ENCODE data around the gene CLN5. TPM values are rescaled to one million over a fixed set of nuclear protein-coding genes. Genes with fewer than 3 reads are reported as not detected.
"Not testable (repeated sequence)": the region's sequence is repeated elsewhere in the genome, so short reads cannot be mapped to it uniquely, and the experiment has no call there.

CLN5 gene
- total RNA-seq, result 10 to 100 TPM; 15.5 to 15.8 TPM

GRCh38 chr13:76991796-76992547 is at the start of gene CLN5:
CLN5 (plus strand) TSS chr13:76992081; CDS start chr13:76992099, 18 bp downstream.
- peaks cover 35% of the 10 kb centered on the region for H3K4me1 Mint-ChIP-seq
- peak within 1 kb of the TSS; percentile 95 for H3K4me3 Mint-ChIP-seq
- POLR2A ChIA-PET, result interaction anchor here (0.7 kb wide), 1 partner anchor 537 kb away, joined by 3 read pairs; no protein-coding TSS in a partner anchor
- CTCF ChIA-PET, result interaction anchor here (1.0 to 5.2 kb wide), 5 partner anchors 10 to 107 kb away, joined by 3 to 31 read pairs (median 3); partner anchors contain the start of gene FBXL3
- H3K36me3 Mint-ChIP-seq (ENCODE audit: low read depth), result peaks cover 25% of the 10 kb centered on the region
- peaks cover 4% of the 10 kb centered on the region for H3K27me3 Mint-ChIP-seq
- peak; percentile 95 for DNase-seq
- H3K27ac Mint-ChIP-seq, result peak within 1 kb of the TSS; percentile 100
- no peaks in the 10 kb centered on the region for H3K9me3 Mint-ChIP-seq

DNA sequence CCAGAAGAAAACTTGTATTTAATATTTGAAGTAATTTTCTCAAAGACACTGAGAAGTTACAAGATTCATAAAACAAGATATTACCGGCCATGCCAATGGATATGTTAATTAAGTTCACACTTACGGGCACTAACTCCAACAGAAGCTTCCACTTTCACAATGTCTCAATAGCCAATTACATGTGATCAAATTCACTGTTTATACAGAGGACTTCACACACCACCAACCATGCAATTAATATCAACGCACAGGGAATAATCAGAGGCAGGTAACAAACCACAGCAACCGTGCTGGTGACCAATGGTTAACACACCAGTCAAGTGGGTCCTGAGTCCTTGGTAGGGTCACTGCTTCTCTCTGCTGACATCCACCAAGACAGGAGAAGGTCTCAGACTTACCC is 49.5 kb upstream of the CLN5 start:
- no peaks in the 10 kb centered on the region for H3K9me3 Mint-ChIP-seq
- CTCF ChIA-PET, result no interaction called here
- DNase-seq, result no peak
- no peak overlapping the region for H3K4me3 Mint-ChIP-seq
- no peaks in the 10 kb centered on the region for H3K4me1 Mint-ChIP-seq
- H3K27ac Mint-ChIP-seq, result no peak overlapping the region
- POLR2A ChIA-PET, result no interaction called here
- no peaks in the 10 kb centered on the region for H3K36me3 Mint-ChIP-seq (ENCODE audit: low read depth)
- peaks cover 3% of the 10 kb centered on the region for H3K27me3 Mint-ChIP-seq

DNA sequence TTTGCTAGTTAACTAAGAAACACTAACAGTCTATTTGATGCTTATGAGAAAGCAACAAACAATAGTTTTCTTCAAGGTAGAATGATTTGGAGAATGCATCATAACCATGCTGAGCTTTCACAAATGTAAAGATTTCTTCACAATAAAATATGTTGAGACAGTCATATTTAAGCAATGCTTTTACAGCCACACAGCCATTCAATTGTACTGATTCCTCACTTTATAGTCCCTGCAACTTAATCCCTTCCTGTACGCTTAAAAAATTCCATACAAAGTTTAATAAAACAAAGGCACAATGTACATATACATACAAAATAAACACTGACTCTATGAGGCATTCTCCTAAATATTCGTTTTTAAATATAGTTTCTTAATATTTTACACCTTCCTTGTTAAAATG is 48.2 kb upstream of the CLN5 start:
- ChIA-PET CTCF (no interaction called here), POLR2A (no interaction called here)
- no peak for DNase-seq
- Mint-ChIP-seq H3K27ac (no peak overlapping the region), H3K9me3 (no peaks in the 10 kb centered on the region), H3K27me3 (peaks cover 2% of the 10 kb centered on the region), H3K36me3 (ENCODE audit: low read depth) (no peaks in the 10 kb centered on the region), H3K4me3 (no peak overlapping the region), H3K4me1 (no peaks in the 10 kb centered on the region)

DNA sequence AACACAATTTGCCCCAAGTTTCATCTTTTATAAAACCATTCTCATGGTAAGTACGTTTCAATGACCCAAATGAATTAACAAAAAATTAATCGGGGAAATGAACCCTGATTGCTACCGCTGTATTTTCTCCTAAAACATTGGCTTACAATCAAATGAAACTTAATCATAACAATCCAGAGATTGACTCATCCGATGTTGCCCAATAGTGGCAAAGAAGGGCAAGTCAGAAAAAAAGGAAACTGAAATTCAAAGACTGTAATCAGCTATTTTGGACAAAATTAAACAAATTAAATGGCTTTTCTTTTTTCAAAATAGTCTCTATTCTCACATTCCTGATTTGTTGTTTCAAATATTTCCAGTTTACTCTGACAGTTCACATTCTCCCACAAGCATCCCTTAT is 47.4 kb upstream of the CLN5 start:
- no peaks in the 10 kb centered on the region for H3K27me3 Mint-ChIP-seq
- ChIA-PET CTCF (no interaction called here), POLR2A (no interaction called here)
- no peaks in the 10 kb centered on the region for H3K9me3 Mint-ChIP-seq
- H3K4me1 Mint-ChIP-seq, result no peaks in the 10 kb centered on the region
- no peak overlapping the region for H3K27ac Mint-ChIP-seq
- no peaks in the 10 kb centered on the region for H3K36me3 Mint-ChIP-seq (ENCODE audit: low read depth)
- H3K4me3 Mint-ChIP-seq, result no peak overlapping the region
- DNase-seq, result no peak

- no peaks in the 10 kb centered on the region for H3K36me3 Mint-ChIP-seq (ENCODE audit: low read depth)
- H3K4me1 Mint-ChIP-seq, result no peaks in the 10 kb centered on the region
- CTCF ChIA-PET, result interaction anchor here (0.9 kb wide), 1 partner anchor 9 kb away, joined by 4 read pairs; no protein-coding TSS in a partner anchor
- peaks cover 7% of the 10 kb centered on the region for H3K27me3 Mint-ChIP-seq
- H3K4me3 Mint-ChIP-seq, result no peak within 1 kb of the TSS
- no peaks in the 10 kb centered on the region for H3K9me3 Mint-ChIP-seq
- POLR2A ChIA-PET, result no interaction called here
- H3K27ac Mint-ChIP-seq, result no peak within 1 kb of the TSS
- DNase-seq, result no peak
Observed at GRCh38 chr13:76948149-76948548, 43.7 kb upstream of the CLN5 start, which contains the start of gene ACOD1. ACOD1 (plus strand) TSS chr13:76948511; CDS start chr13:76948559, 48 bp downstream.

DNA sequence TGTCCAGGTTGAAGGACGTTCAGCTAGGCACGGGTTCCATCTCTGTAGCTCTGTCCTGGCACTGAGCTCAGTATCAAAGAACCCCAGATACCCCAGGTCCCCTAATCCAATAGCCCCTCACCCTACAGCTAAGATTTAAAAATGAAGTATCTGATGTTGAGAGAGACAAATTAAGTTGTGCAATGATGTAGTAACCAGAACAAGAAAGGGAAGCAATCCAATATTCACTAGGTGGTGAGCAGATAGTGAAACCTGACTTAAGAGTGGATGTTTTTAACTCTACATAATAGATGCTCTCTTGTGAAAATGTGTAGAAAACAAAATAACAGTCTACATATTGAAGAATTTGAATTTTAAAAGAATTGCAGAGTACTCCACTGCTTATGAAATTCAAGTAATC is 41.8 kb upstream of the CLN5 start:
- H3K9me3 Mint-ChIP-seq, result no peaks in the 10 kb centered on the region
- ChIA-PET POLR2A (no interaction called here), CTCF (interaction anchor here (1.0 kb wide), 1 partner anchor 15 kb away, joined by 3 read pairs; no protein-coding TSS in a partner anchor)
- H3K4me1 Mint-ChIP-seq, result no peaks in the 10 kb centered on the region
- peaks cover 7% of the 10 kb centered on the region for H3K27me3 Mint-ChIP-seq
- no peak for DNase-seq
- no peaks in the 10 kb centered on the region for H3K36me3 Mint-ChIP-seq (ENCODE audit: low read depth)
- no peak overlapping the region for H3K4me3 Mint-ChIP-seq
- no peak overlapping the region for H3K27ac Mint-ChIP-seq

GRCh38 chr13:76953968-76954367 is 37.9 kb upstream of the CLN5 start:
- Mint-ChIP-seq H3K27me3 (peaks cover 7% of the 10 kb centered on the region), H3K4me3 (no peak overlapping the region), H3K36me3 (ENCODE audit: low read depth) (no peaks in the 10 kb centered on the region), H3K9me3 (peaks cover 2% of the 10 kb centered on the region), H3K27ac (no peak overlapping the region), H3K4me1 (no peaks in the 10 kb centered on the region)
- CTCF ChIA-PET, result no interaction called here
- DNase-seq, result no peak
- POLR2A ChIA-PET, result no interaction called here

DNA sequence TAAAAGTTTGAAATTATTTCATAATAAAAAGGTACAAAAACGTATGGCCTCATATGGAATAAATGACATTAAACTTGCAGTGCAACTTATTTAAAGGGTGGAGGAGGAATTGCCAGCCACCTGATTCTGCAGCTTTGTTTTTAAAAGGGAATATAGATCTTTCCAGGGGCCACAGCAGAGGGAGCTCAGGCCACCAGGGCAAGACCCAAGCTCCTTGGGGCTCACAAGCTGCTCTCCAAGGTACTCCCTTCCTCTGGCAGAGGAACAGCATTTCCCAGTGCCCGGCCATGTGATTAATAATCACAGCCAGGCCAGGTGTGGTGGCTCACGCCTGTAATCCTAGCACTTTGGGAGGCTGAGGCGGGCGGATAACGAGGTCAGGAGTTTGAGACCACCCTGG is 37.3 kb upstream of the CLN5 start:
- H3K4me3 Mint-ChIP-seq, result no peak overlapping the region
- H3K36me3 Mint-ChIP-seq (ENCODE audit: low read depth), result no peaks in the 10 kb centered on the region
- no peaks in the 10 kb centered on the region for H3K4me1 Mint-ChIP-seq
- no peak overlapping the region for H3K27ac Mint-ChIP-seq
- no peak for DNase-seq
- H3K27me3 Mint-ChIP-seq, result peaks cover 7% of the 10 kb centered on the region
- H3K9me3 Mint-ChIP-seq, result peaks cover 2% of the 10 kb centered on the region
- ChIA-PET CTCF (no interaction called here), POLR2A (no interaction called here)

- no peaks in the 10 kb centered on the region for H3K36me3 Mint-ChIP-seq (ENCODE audit: low read depth)
- DNase-seq, result no peak
- H3K27ac Mint-ChIP-seq, result no peak overlapping the region
- H3K4me3 Mint-ChIP-seq, result no peak overlapping the region
- peaks cover 4% of the 10 kb centered on the region for H3K9me3 Mint-ChIP-seq
- no peaks in the 10 kb centered on the region for H3K4me1 Mint-ChIP-seq
- peaks cover 5% of the 10 kb centered on the region for H3K27me3 Mint-ChIP-seq
- ChIA-PET CTCF (no interaction called here), POLR2A (no interaction called here)
Observed at GRCh38 chr13:76955193-76955592, 36.7 kb upstream of the CLN5 start.

DNA sequence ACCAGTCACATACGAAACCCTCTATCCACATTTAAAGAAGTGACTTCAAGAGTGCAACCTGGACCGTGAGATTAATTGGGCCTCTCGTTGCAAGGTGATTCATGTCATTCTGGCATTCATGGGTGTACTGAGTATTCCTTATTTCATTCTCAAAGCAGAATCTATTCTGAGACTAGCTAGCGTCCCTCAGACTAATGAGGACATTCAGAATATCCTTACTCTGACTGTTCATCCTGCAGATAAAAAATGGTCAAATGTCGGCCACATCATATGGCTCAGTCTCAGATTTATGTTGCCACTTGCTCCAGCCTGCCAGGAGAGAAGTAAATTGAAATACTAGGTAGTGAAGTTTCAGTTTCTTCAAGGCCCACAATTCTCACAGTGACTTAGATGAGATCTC is 36.2 kb upstream of the CLN5 start:
- Mint-ChIP-seq H3K27ac (no peak overlapping the region), H3K4me1 (no peaks in the 10 kb centered on the region), H3K4me3 (no peak overlapping the region), H3K36me3 (ENCODE audit: low read depth) (no peaks in the 10 kb centered on the region), H3K27me3 (peaks cover 3% of the 10 kb centered on the region), H3K9me3 (peaks cover 9% of the 10 kb centered on the region)
- ChIA-PET POLR2A (no interaction called here), CTCF (no interaction called here)
- no peak for DNase-seq

GRCh38 chr13:76958841-76959432 is 32.9 kb upstream of the CLN5 start:
- POLR2A ChIA-PET, result no interaction called here
- DNase-seq, result no peak
- Mint-ChIP-seq H3K27me3 (no peaks in the 10 kb centered on the region), H3K36me3 (ENCODE audit: low read depth) (no peaks in the 10 kb centered on the region), H3K4me1 (no peaks in the 10 kb centered on the region), H3K9me3 (peaks cover 18% of the 10 kb centered on the region), H3K4me3 (no peak overlapping the region), H3K27ac (no peak overlapping the region)
- CTCF ChIA-PET, result no interaction called here

DNA sequence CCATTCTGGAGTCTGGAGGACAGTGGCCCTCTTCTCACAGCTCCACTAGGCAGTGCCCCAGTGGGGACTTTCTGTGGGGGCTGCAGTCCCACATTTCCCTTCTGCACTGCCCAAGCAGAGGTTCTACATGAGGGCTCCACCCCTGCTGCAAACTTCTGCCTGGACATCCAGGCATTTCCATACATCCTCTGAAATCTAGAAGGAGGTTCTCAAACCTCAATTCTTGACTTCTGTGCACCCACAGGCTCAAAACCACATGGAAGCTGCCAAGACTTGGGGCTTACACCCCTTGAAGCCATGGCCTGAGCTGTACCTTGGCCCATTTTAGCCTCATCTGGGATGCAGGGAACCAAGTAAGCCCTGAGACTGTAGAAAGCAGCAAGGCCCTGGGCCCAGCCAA is 32.1 kb upstream of the CLN5 start:
- H3K27me3 Mint-ChIP-seq; H3K27ac Mint-ChIP-seq; DNase-seq; H3K4me1 Mint-ChIP-seq; H3K4me3 Mint-ChIP-seq; H3K36me3 Mint-ChIP-seq (ENCODE audit: low read depth); POLR2A ChIA-PET: not testable (repeated sequence)
- peaks cover 18% of the 10 kb centered on the region for H3K9me3 Mint-ChIP-seq
- CTCF ChIA-PET, result interaction anchor here (0.6 kb wide), 1 partner anchor 382 kb away, joined by 3 read pairs; no protein-coding TSS in a partner anchor

- Mint-ChIP-seq H3K27me3 (peaks cover 5% of the 10 kb centered on the region), H3K4me3 (no peak overlapping the region), H3K4me1 (no peaks in the 10 kb centered on the region), H3K36me3 (ENCODE audit: low read depth) (no peaks in the 10 kb centered on the region), H3K27ac (no peak overlapping the region), H3K9me3 (peaks cover 7% of the 10 kb centered on the region)
- ChIA-PET CTCF (interaction anchor here (0.7 kb wide), 1 partner anchor 20 kb away, joined by 3 read pairs; no protein-coding TSS in a partner anchor), POLR2A (no interaction called here)
- no peak for DNase-seq
Observed at GRCh38 chr13:76965759-76966421, 26.0 kb upstream of the CLN5 start.
